Neural cell (in vitro differentiated cells): ENCODE measurements around the gene SCAF4. TPM values are rescaled to one million over a fixed set of nuclear protein-coding genes. Genes with fewer than 3 reads are reported as not detected.

ENCODE experiments used
- H2AFZ ChIP-seq: fragments of 200-600, 300-800 bp; sonication (generic), shearing (Covaris generic); 2 replicates; pipeline ENCODE4 v1.6.0; 2014; ENCODE audit warnings: low read depth, mild to moderate bottlenecking, antibody characterized with exemption, low read length, moderate library complexity
- H3F3A ChIP-seq: fragments of 200-600 bp; shearing (Covaris generic); 2 replicates; pipeline ENCODE4 v1.6.1; 2016; ENCODE audit warnings: mild to moderate bottlenecking, moderate library complexity, mixed read lengths, antibody characterized with exemption, low read length; ENCODE audit not compliant: insufficient read depth, poor library complexity, severe bottlenecking
- H3K27ac ChIP-seq: fragments of 200-600, 300-800 bp; sonication (generic), shearing (Covaris generic); 2 replicates; pipeline ENCODE4 v1.5.1; 2014; ENCODE audit warnings: mild to moderate bottlenecking, low read length, moderate library complexity
- H3K27me3 ChIP-seq: fragments of 300-800, 200-600 bp; sonication (generic), shearing (Covaris generic); 2 replicates; pipeline ENCODE4 v1.6.0; 2014; ENCODE audit warnings: mild to moderate bottlenecking, low read depth, low read length, moderate library complexity; ENCODE audit not compliant: insufficient read depth
- H3K36me3 ChIP-seq: fragments of 300-800, 200-600 bp; sonication (generic), shearing (Covaris generic); 2 replicates; pipeline ENCODE4 v1.5.1; 2014; ENCODE audit warnings: mild to moderate bottlenecking, antibody characterized with exemption, low read length, moderate library complexity; ENCODE audit not compliant: insufficient read depth
- H3K4me2 ChIP-seq: fragments of 300-800, 200-600 bp; sonication (generic), shearing (Covaris generic); 2 replicates; pipeline ENCODE4 v1.6.0; 2014; ENCODE audit warnings: mild to moderate bottlenecking, low read length
- H3K4me3 ChIP-seq: fragments of 300-800, 200-600 bp; sonication (generic), shearing (Covaris generic); 2 replicates; pipeline ENCODE4 v1.5.1; 2014; ENCODE audit warnings: mild to moderate bottlenecking, low read length, moderate library complexity
- H3K79me2 ChIP-seq: fragments of 200-600 bp; shearing (Covaris generic); replicated peaks from 2 replicates; pipeline ENCODE4 v1.6.0; 2014; ENCODE audit warnings: mild to moderate bottlenecking, low read length, moderate library complexity; ENCODE audit not compliant: insufficient read depth
- H3K9ac ChIP-seq: fragments of 300-800, 200-600 bp; sonication (generic), shearing (Covaris generic); 2 replicates; pipeline ENCODE4 v1.6.1; 2016; ENCODE audit warnings: mild to moderate bottlenecking, low read length, mixed read lengths
- H3K9me2 ChIP-seq: fragments of 200-600 bp; shearing (Covaris generic); 2 replicates; pipeline ENCODE4 v1.6.1; 2016; ENCODE audit warnings: mild to moderate bottlenecking, low read length, mixed read lengths; ENCODE audit not compliant: insufficient read depth
- H3K9me3 ChIP-seq: fragments of 200-600, 300-800 bp; sonication (generic), shearing (Covaris generic); 2 replicates; pipeline ENCODE4 v1.6.1; 2016; ENCODE audit warnings: mild to moderate bottlenecking, mixed run types, low read length, moderate library complexity, mixed read lengths
- H4K20me1 ChIP-seq: fragments of 200-600 bp; shearing (Covaris generic); 2 replicates; pipeline ENCODE4 v1.6.1; 2016; ENCODE audit warnings: mild to moderate bottlenecking, mixed run types; ENCODE audit not compliant: insufficient read depth
- CTCF ChIP-seq: fragments of 450-650 bp; IDR thresholded peaks from 2 replicates; pipeline ENCODE4 v1.5.1; 2014; ENCODE audit warnings: antibody characterized with exemption, mild to moderate bottlenecking, moderate library complexity; ENCODE audit not compliant: poor library complexity, severe bottlenecking
- EP300 ChIP-seq: fragments of 450-650 bp; conservative IDR thresholded peaks from 2 replicates; pipeline ENCODE4 v1.6.1; 2014; ENCODE audit warnings: antibody characterized with exemption, mild to moderate bottlenecking, moderate library complexity; ENCODE audit not compliant: poor library complexity, severe bottlenecking
- EZH2 ChIP-seq: fragments of 200-600, 300-800 bp; shearing (Covaris generic), sonication (generic); IDR thresholded peaks from 2 replicates; pipeline ENCODE4 v1.6.1; 2014; ENCODE audit warnings: antibody characterized with exemption, low read length, borderline replicate concordance, mild to moderate bottlenecking; ENCODE audit not compliant: insufficient read depth, poor library complexity, severe bottlenecking
- MXI1 ChIP-seq: fragments of 450-650 bp; conservative IDR thresholded peaks from 2 replicates; pipeline ENCODE4 v1.6.1; 2014; ENCODE audit warnings: antibody characterized with exemption, mild to moderate bottlenecking; ENCODE audit not compliant: poor library complexity, severe bottlenecking
- POLR2AphosphoS5 ChIP-seq: IDR thresholded peaks from 2 replicates; pipeline ENCODE4 v1.6.1; 2012
- RAD21 ChIP-seq: fragments of 450-650 bp; conservative IDR thresholded peaks from 2 replicates; pipeline ENCODE4 v1.6.1; 2014; ENCODE audit warnings: antibody characterized with exemption, mild to moderate bottlenecking, moderate library complexity
- REST ChIP-seq: IDR thresholded peaks from 2 replicates; pipeline ENCODE4 v1.6.1; 2012; ENCODE audit warnings: borderline replicate concordance
- SMC3 ChIP-seq: fragments of 450-650 bp; conservative IDR thresholded peaks from 2 replicates; pipeline ENCODE4 v1.6.1; 2014; ENCODE audit warnings: antibody characterized with exemption, mild to moderate bottlenecking, moderate library complexity; ENCODE audit not compliant: poor library complexity
- TAF1 ChIP-seq: IDR thresholded peaks from 2 replicates; pipeline ENCODE4 v1.6.1; 2012; ENCODE audit warnings: low read depth
- polyA plus RNA-seq: library from polyadenylated mRNA; depleted of rRNA; stranded (reverse); fragments of >200 nt; gene quantifications from 2 replicates; pipeline ENCODE4 v1.2.3, GENCODE V29; 2014

Gene SCAF4
- polyA plus RNA-seq, 1 donor from 2014 or later, result 5.4 TPM

GRCh38 chr21:31675960-31676359 lies 56.0 kb downstream of the SCAF4 start:
- H2AFZ ChIP-seq, result no peak overlapping the region
- H3K27ac ChIP-seq, result no peak overlapping the region
- no peaks in the 10 kb centered on the region for H3K9me2 ChIP-seq
- no peaks in the 10 kb centered on the region for H3K9me3 ChIP-seq
- no peaks in the 10 kb centered on the region for H3K27me3 ChIP-seq
- H3K4me2 ChIP-seq, result no peak overlapping the region
- H3K4me3 ChIP-seq, result no peak overlapping the region
- peaks cover 4% of the 10 kb centered on the region for H3K36me3 ChIP-seq
- H3K79me2 ChIP-seq, result no peaks in the 10 kb centered on the region
- H3K9ac ChIP-seq, result no peak overlapping the region
- H4K20me1 ChIP-seq, result no peaks in the 10 kb centered on the region
- no peaks in the 10 kb centered on the region for H3F3A ChIP-seq
- TF ChIP-seq RAD21, result no peak
- TF ChIP-seq TAF1, result no peak

GRCh38 chr21:31675318-31675717 lies 56.6 kb downstream of the SCAF4 start:
- no peaks in the 10 kb centered on the region for H3K27me3 ChIP-seq
- no peaks in the 10 kb centered on the region for H3K9me2 ChIP-seq
- H3K9me3 ChIP-seq, result no peaks in the 10 kb centered on the region
- no peak overlapping the region for H2AFZ ChIP-seq
- H4K20me1 ChIP-seq, result no peaks in the 10 kb centered on the region
- H3K4me3 ChIP-seq, result no peak overlapping the region
- H3K36me3 ChIP-seq, result peaks cover 4% of the 10 kb centered on the region
- no peak overlapping the region for H3K9ac ChIP-seq
- H3K79me2 ChIP-seq, result no peaks in the 10 kb centered on the region
- TF ChIP-seq EZH2 (no peak), REST (no peak), CTCF (no peak), RAD21 (no peak), POLR2AphosphoS5 (no peak), MXI1 (no peak), EP300 (no peak), SMC3 (no peak), TAF1 (no peak)
- no peaks in the 10 kb centered on the region for H3F3A ChIP-seq
- H3K27ac ChIP-seq, result no peak overlapping the region
- no peak overlapping the region for H3K4me2 ChIP-seq

- H3K9me3 ChIP-seq, result no peaks in the 10 kb centered on the region
- H3F3A ChIP-seq, result no peaks in the 10 kb centered on the region
- H3K79me2 ChIP-seq, result no peaks in the 10 kb centered on the region
- no peak overlapping the region for H3K4me2 ChIP-seq
- no peaks in the 10 kb centered on the region for H3K27me3 ChIP-seq
- no peak overlapping the region for H3K27ac ChIP-seq
- no peaks in the 10 kb centered on the region for H4K20me1 ChIP-seq
- no peaks in the 10 kb centered on the region for H3K9me2 ChIP-seq
- TF ChIP-seq EZH2 (no peak), CTCF (no peak), TAF1 (no peak), POLR2AphosphoS5 (no peak), RAD21 (no peak), EP300 (no peak), REST (no peak), SMC3 (no peak), MXI1 (no peak)
- no peak overlapping the region for H3K4me3 ChIP-seq
- H3K9ac ChIP-seq, result no peak overlapping the region
- H2AFZ ChIP-seq, result no peak overlapping the region
- H3K36me3 ChIP-seq, result peaks cover 2% of the 10 kb centered on the region
Measured at GRCh38 chr21:31673321-31673912, 58.5 kb downstream of the SCAF4 start.
